GM12892 (cell line): Measurements from ENCODE around the gene SATL1.

ENCODE experiments used
- POLR2A ChIP-seq: IDR thresholded peaks from 2 replicates; pipeline ENCODE4 v1.6.1; 2011; ENCODE audit warnings: low read depth, low read length, control low read depth
- POLR2AphosphoS5 ChIP-seq: IDR thresholded peaks from 2 replicates; pipeline ENCODE4 v1.6.1; 2011; ENCODE audit warnings: low read depth, low read length, control low read depth
- TAF1 ChIP-seq: IDR thresholded peaks from 2 replicates; pipeline ENCODE4 v1.6.1; 2011; ENCODE audit warnings: low read depth, mild to moderate bottlenecking, control low read depth, low read length, borderline replicate concordance

DNA sequence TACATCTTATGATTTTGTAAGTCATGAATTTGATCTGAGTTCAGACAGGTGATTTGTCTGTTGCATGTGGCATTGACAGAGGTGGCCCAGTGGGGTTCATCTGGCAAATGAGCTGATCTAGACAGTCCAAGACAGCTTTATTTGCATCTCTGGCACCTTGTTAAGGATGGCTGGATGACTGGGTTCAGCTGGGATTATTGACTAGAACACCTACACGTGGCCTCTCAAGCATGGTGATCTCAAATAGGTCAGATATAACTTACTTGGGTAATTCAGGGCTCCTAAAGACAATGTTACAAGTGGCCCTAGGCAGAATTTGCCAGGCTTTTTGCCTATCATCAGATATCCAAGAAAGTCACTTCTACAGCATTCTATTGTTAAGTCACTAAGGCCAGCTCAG is 192.0 kb downstream of the SATL1 start:
- no peak for TF ChIP-seq POLR2AphosphoS5
- no peak for TF ChIP-seq POLR2A
- TF ChIP-seq TAF1, result no peak
